Measurements from ENCODE around the gene EMC1. TPM values are rescaled to one million over a fixed set of nuclear protein-coding genes. Genes with fewer than 3 reads are reported as not detected.
"Not testable (repeated sequence)": the region's sequence is repeated elsewhere in the genome, so short reads cannot be mapped to it uniquely, and the experiment has no call there.

EMC1 gene
- total and polyA plus RNA-seq, 2 donors, result 11.2 to 15.0 TPM

GRCh38 chr1:19285366-19285765 lies 34.0 kb upstream of the EMC1 start:
- not testable (repeated sequence) for H3K4me1 ChIP-seq (ENCODE audit: control insufficient read depth in 2 of 2, insufficient read depth in 2 of 2, low read length in 2 of 2); H3K27ac ChIP-seq (ENCODE audit: low read depth in 1 of 2, low read length in 1 of 2); H3K36me3 ChIP-seq (ENCODE audit: control insufficient read depth in 2 of 2, insufficient read depth in 2 of 2, low read length in 1 of 2); DNase-seq (ENCODE audit: low read depth in 6 of 9, low spot score in 9 of 9); H3K4me3 ChIP-seq (ENCODE audit: low read length in 2 of 2); H3K9me3 ChIP-seq (ENCODE audit: control insufficient read depth in 2 of 2, insufficient read depth in 1 of 2, low read length in 1 of 2)
- peaks cover 0 to 19% of the 10 kb centered on the region in 2 donors for H3K27me3 ChIP-seq (ENCODE audit: control insufficient read depth in 2 of 2, insufficient read depth in 1 of 2, low read length in 1 of 2)
- 95% methylated on average over 3 of the region's 3 CpGs for WGBS

GRCh38 chr1:19284881-19285280 lies 33.6 kb upstream of the EMC1 start:
- WGBS, result 93% methylated on average over 8 of the region's 8 CpGs
- no peak overlapping the region for H3K27ac ChIP-seq (ENCODE audit: low read depth in 1 of 2, low read length in 1 of 2)
- H3K36me3 ChIP-seq (ENCODE audit: control insufficient read depth in 2 of 2, insufficient read depth in 2 of 2, low read length in 1 of 2), result no peaks in the 10 kb centered on the region
- H3K27me3 ChIP-seq (ENCODE audit: control insufficient read depth in 2 of 2, insufficient read depth in 1 of 2, low read length in 1 of 2), result peaks cover 0 to 19% of the 10 kb centered on the region in 2 donors
- peaks cover 3 to 6% of the 10 kb centered on the region in 2 donors for H3K4me1 ChIP-seq (ENCODE audit: control insufficient read depth in 2 of 2, insufficient read depth in 2 of 2, low read length in 2 of 2)
- H3K4me3 ChIP-seq (ENCODE audit: low read length in 2 of 2), result no peak overlapping the region
- DNase-seq (ENCODE audit: low read depth in 6 of 9, low spot score in 9 of 9), result no peak
- H3K9me3 ChIP-seq (ENCODE audit: control insufficient read depth in 2 of 2, insufficient read depth in 1 of 2, low read length in 1 of 2), result no peaks in the 10 kb centered on the region

GRCh38 chr1:19283891-19284290 lies 32.6 kb upstream of the EMC1 start:
- Histone ChIP-seq H3K4me1 (ENCODE audit: control insufficient read depth in 2 of 2, insufficient read depth in 2 of 2, low read length in 2 of 2) (peaks cover under 1 to 2% of the 10 kb centered on the region in 2 donors), H3K27ac (ENCODE audit: low read depth in 1 of 2, low read length in 1 of 2) (no peak overlapping the region), H3K9me3 (ENCODE audit: control insufficient read depth in 2 of 2, insufficient read depth in 1 of 2, low read length in 1 of 2) (no peaks in the 10 kb centered on the region), H3K4me3 (ENCODE audit: low read length in 2 of 2) (no peak overlapping the region), H3K36me3 (ENCODE audit: control insufficient read depth in 2 of 2, insufficient read depth in 2 of 2, low read length in 1 of 2) (no peaks in the 10 kb centered on the region), H3K27me3 (ENCODE audit: control insufficient read depth in 2 of 2, insufficient read depth in 1 of 2, low read length in 1 of 2) (peaks cover 0 to 12% of the 10 kb centered on the region in 2 donors)
- no peak for DNase-seq (ENCODE audit: low read depth in 6 of 9, low spot score in 9 of 9)
- WGBS, result 97% methylated on average over 9 of the region's 9 CpGs

GRCh38 chr1:19274636-19275035 lies 23.3 kb upstream of the EMC1 start:
- no peak for DNase-seq (ENCODE audit: low read depth in 6 of 9, low spot score in 9 of 9)
- 96% methylated on average over 5 of the region's 5 CpGs for WGBS
- no peaks in the 10 kb centered on the region for H3K4me1 ChIP-seq (ENCODE audit: control insufficient read depth in 2 of 2, insufficient read depth in 2 of 2, low read length in 2 of 2)
- H3K4me3 ChIP-seq (ENCODE audit: low read length in 2 of 2), result no peak overlapping the region
- H3K9me3 ChIP-seq (ENCODE audit: control insufficient read depth in 2 of 2, insufficient read depth in 1 of 2, low read length in 1 of 2), result peaks cover 1 to 10% of the 10 kb centered on the region in 2 donors
- H3K27me3 ChIP-seq (ENCODE audit: control insufficient read depth in 2 of 2, insufficient read depth in 1 of 2, low read length in 1 of 2), result peaks cover 2 to 29% of the 10 kb centered on the region in 2 donors
- no peaks in the 10 kb centered on the region for H3K36me3 ChIP-seq (ENCODE audit: control insufficient read depth in 2 of 2, insufficient read depth in 2 of 2, low read length in 1 of 2)
- no peak overlapping the region for H3K27ac ChIP-seq (ENCODE audit: low read depth in 1 of 2, low read length in 1 of 2)

- H3K27me3 ChIP-seq (ENCODE audit: control insufficient read depth in 2 of 2, insufficient read depth in 1 of 2, low read length in 1 of 2), result peaks cover 2 to 29% of the 10 kb centered on the region in 2 donors
- not testable (repeated sequence) for H3K9me3 ChIP-seq (ENCODE audit: control insufficient read depth in 2 of 2, insufficient read depth in 1 of 2, low read length in 1 of 2); H3K4me1 ChIP-seq (ENCODE audit: control insufficient read depth in 2 of 2, insufficient read depth in 2 of 2, low read length in 2 of 2); DNase-seq (ENCODE audit: low read depth in 6 of 9, low spot score in 9 of 9); H3K36me3 ChIP-seq (ENCODE audit: control insufficient read depth in 2 of 2, insufficient read depth in 2 of 2, low read length in 1 of 2); H3K27ac ChIP-seq (ENCODE audit: low read depth in 1 of 2, low read length in 1 of 2); H3K4me3 ChIP-seq (ENCODE audit: low read length in 2 of 2)
- WGBS, result 25% methylated on average over 57 of the region's 66 CpGs
Measured at GRCh38 chr1:19273844-19274531, 22.7 kb upstream of the EMC1 start.

- Histone ChIP-seq H3K27me3 (ENCODE audit: control insufficient read depth in 2 of 2, insufficient read depth in 1 of 2, low read length in 1 of 2) (peaks cover 2 to 29% of the 10 kb centered on the region in 2 donors), H3K27ac (ENCODE audit: low read depth in 1 of 2, low read length in 1 of 2) (no peak overlapping the region), H3K4me3 (ENCODE audit: low read length in 2 of 2) (no peak overlapping the region), H3K4me1 (ENCODE audit: control insufficient read depth in 2 of 2, insufficient read depth in 2 of 2, low read length in 2 of 2) (no peaks in the 10 kb centered on the region), H3K36me3 (ENCODE audit: control insufficient read depth in 2 of 2, insufficient read depth in 2 of 2, low read length in 1 of 2) (no peaks in the 10 kb centered on the region), H3K9me3 (ENCODE audit: control insufficient read depth in 2 of 2, insufficient read depth in 1 of 2, low read length in 1 of 2) (peaks cover 1 to 10% of the 10 kb centered on the region in 2 donors)
- DNase-seq (ENCODE audit: low read depth in 6 of 9, low spot score in 9 of 9), result no peak
- WGBS, result 95% methylated on average over 22 of the region's 22 CpGs
Measured at GRCh38 chr1:19273106-19273843, 22.0 kb upstream of the EMC1 start.

- H3K4me3 ChIP-seq (ENCODE audit: low read length in 2 of 2), result no peak overlapping the region
- no peaks in the 10 kb centered on the region for H3K36me3 ChIP-seq (ENCODE audit: control insufficient read depth in 2 of 2, insufficient read depth in 2 of 2, low read length in 1 of 2)
- no peaks in the 10 kb centered on the region for H3K4me1 ChIP-seq (ENCODE audit: control insufficient read depth in 2 of 2, insufficient read depth in 2 of 2, low read length in 2 of 2)
- peaks cover 2 to 29% of the 10 kb centered on the region in 2 donors for H3K27me3 ChIP-seq (ENCODE audit: control insufficient read depth in 2 of 2, insufficient read depth in 1 of 2, low read length in 1 of 2)
- no peak overlapping the region for H3K27ac ChIP-seq (ENCODE audit: low read depth in 1 of 2, low read length in 1 of 2)
- DNase-seq (ENCODE audit: low read depth in 6 of 9, low spot score in 9 of 9), result no peak
- peaks cover 1 to 10% of the 10 kb centered on the region in 2 donors for H3K9me3 ChIP-seq (ENCODE audit: control insufficient read depth in 2 of 2, insufficient read depth in 1 of 2, low read length in 1 of 2)
Measured at GRCh38 chr1:19272064-19272463, 20.7 kb upstream of the EMC1 start.

- H3K27me3 ChIP-seq (ENCODE audit: control insufficient read depth in 2 of 2, insufficient read depth in 1 of 2, low read length in 1 of 2), result peaks cover 2 to 28% of the 10 kb centered on the region in 2 donors
- not testable (repeated sequence) for H3K4me1 ChIP-seq (ENCODE audit: control insufficient read depth in 2 of 2, insufficient read depth in 2 of 2, low read length in 2 of 2); DNase-seq (ENCODE audit: low read depth in 6 of 9, low spot score in 9 of 9); H3K27ac ChIP-seq (ENCODE audit: low read depth in 1 of 2, low read length in 1 of 2); H3K4me3 ChIP-seq (ENCODE audit: low read length in 2 of 2); H3K9me3 ChIP-seq (ENCODE audit: control insufficient read depth in 2 of 2, insufficient read depth in 1 of 2, low read length in 1 of 2); H3K36me3 ChIP-seq (ENCODE audit: control insufficient read depth in 2 of 2, insufficient read depth in 2 of 2, low read length in 1 of 2)
- 96% methylated on average over 6 of the region's 6 CpGs for WGBS
Measured at GRCh38 chr1:19270343-19270730, 19.0 kb upstream of the EMC1 start.
